NOMO-1 treated with dmso at 0.1 percent for 144 hours (cell line): ENCODE results near the gene AUTS2.

Source experiments
- DNase-seq: peaks from one replicate; lab custom pipeline; 2025; ENCODE audit not compliant: unreplicated experiment; lab: John Stamatoyannopoulos, UW

Gene AUTS2

GRCh38 chr7:69962186-69963065 is 364.2 kb downstream of the AUTS2 start:
- no peak for DNase-seq

- DNase-seq = no peak
Observed at GRCh38 chr7:69963393-69963792, 365.1 kb downstream of the AUTS2 start.

GRCh38 chr7:69966766-69967591 is 368.7 kb downstream of the AUTS2 start:
- DNase-seq = no peak

- DNase-seq = no peak
Observed at GRCh38 chr7:69967689-69968450, 369.6 kb downstream of the AUTS2 start.

GRCh38 chr7:69968969-69969556 is 370.8 kb downstream of the AUTS2 start:
- DNase-seq = no peak

- DNase-seq = no peak
Observed at GRCh38 chr7:69981646-69982045, 383.4 kb downstream of the AUTS2 start.

- DNase-seq = no peak
Observed at GRCh38 chr7:69982197-69982596, 383.9 kb downstream of the AUTS2 start.

GRCh38 chr7:69989551-69989950 is 391.3 kb downstream of the AUTS2 start:
- no peak for DNase-seq

GRCh38 chr7:69992938-69993337 is 394.7 kb downstream of the AUTS2 start:
- no peak for DNase-seq

GRCh38 chr7:69994218-69994617 is 395.9 kb downstream of the AUTS2 start:
- no peak for DNase-seq

GRCh38 chr7:69994886-69995542 is 396.7 kb downstream of the AUTS2 start:
- DNase-seq = no peak

- DNase-seq = no peak
Observed at GRCh38 chr7:69996121-69996520, 397.8 kb downstream of the AUTS2 start.

- no peak for DNase-seq
Observed at GRCh38 chr7:70000737-70001348, 402.6 kb downstream of the AUTS2 start.

GRCh38 chr7:70005480-70005879 is 407.2 kb downstream of the AUTS2 start:
- no peak for DNase-seq

GRCh38 chr7:70005891-70006260 is 407.6 kb downstream of the AUTS2 start:
- no peak for DNase-seq

- no peak for DNase-seq
Observed at GRCh38 chr7:70006261-70006920, 408.1 kb downstream of the AUTS2 start.

- DNase-seq = no peak
Observed at GRCh38 chr7:70008466-70008865, 410.2 kb downstream of the AUTS2 start.

- no peak for DNase-seq
Observed at GRCh38 chr7:70014472-70015177, 416.4 kb downstream of the AUTS2 start.

GRCh38 chr7:70015353-70015752 is 417.1 kb downstream of the AUTS2 start:
- no peak for DNase-seq
